IPS-18a (cell line): ENCODE results near the gene ABHD1.
"Not testable (repeated sequence)": the region's sequence is repeated elsewhere in the genome, so short reads cannot be mapped to it uniquely, and the experiment has no call there.

Source experiments
- H3K27ac ChIP-seq: one replicate; pipeline ENCODE4 v1.5.1; 2013; ENCODE audit warnings: low read length
- H3K27me3 ChIP-seq: one replicate; pipeline ENCODE4 v1.6.1; 2013; ENCODE audit warnings: mild to moderate bottlenecking, low read length; ENCODE audit not compliant: control insufficient read depth, insufficient read depth
- H3K36me3 ChIP-seq: one replicate; pipeline ENCODE4 v1.6.1; 2013; ENCODE audit warnings: low read depth, low read length; ENCODE audit not compliant: control insufficient read depth
- H3K4me1 ChIP-seq: one replicate; pipeline ENCODE4 v1.6.1; 2013; ENCODE audit warnings: low read depth, low read length; ENCODE audit not compliant: control insufficient read depth
- H3K4me3 ChIP-seq: one replicate; pipeline ENCODE4 v1.5.1; 2013; ENCODE audit warnings: low read length
- H3K9ac ChIP-seq: one replicate; pipeline ENCODE4 v1.6.1; 2013; ENCODE audit warnings: mild to moderate bottlenecking, low read length, moderate library complexity
- H3K9me3 ChIP-seq: one replicate; pipeline ENCODE4 v1.6.1; 2013; ENCODE audit warnings: low read depth, low read length; ENCODE audit not compliant: control insufficient read depth

Gene ABHD1

GRCh38 chr2:27170581-27171337 is 47.1 kb downstream of the ABHD1 start:
- H3K4me3 ChIP-seq, result no peak overlapping the region
- H3K27me3 ChIP-seq, result peaks cover 5% of the 10 kb centered on the region
- no peaks in the 10 kb centered on the region for H3K36me3 ChIP-seq
- no peak overlapping the region for H3K9ac ChIP-seq
- no peaks in the 10 kb centered on the region for H3K9me3 ChIP-seq
- no peak overlapping the region for H3K27ac ChIP-seq
- H3K4me1 ChIP-seq, result no peaks in the 10 kb centered on the region

- Histone ChIP-seq H3K4me1 (no peaks in the 10 kb centered on the region), H3K27ac (no peak overlapping the region), H3K36me3 (no peaks in the 10 kb centered on the region), H3K27me3 (peaks cover 5% of the 10 kb centered on the region), H3K9me3 (no peaks in the 10 kb centered on the region), H3K9ac (no peak overlapping the region), H3K4me3 (no peak overlapping the region)
Observed at GRCh38 chr2:27171351-27171848, 47.8 kb downstream of the ABHD1 start.

GRCh38 chr2:27174638-27175037 is 51.0 kb downstream of the ABHD1 start:
- no peaks in the 10 kb centered on the region for H3K9me3 ChIP-seq
- no peak overlapping the region for H3K4me3 ChIP-seq
- no peak overlapping the region for H3K27ac ChIP-seq
- no peaks in the 10 kb centered on the region for H3K4me1 ChIP-seq
- no peak overlapping the region for H3K9ac ChIP-seq
- peaks cover 5% of the 10 kb centered on the region for H3K27me3 ChIP-seq
- H3K36me3 ChIP-seq, result no peaks in the 10 kb centered on the region

GRCh38 chr2:27175330-27175729 is 51.7 kb downstream of the ABHD1 start:
- Histone ChIP-seq H3K4me1 (no peaks in the 10 kb centered on the region), H3K27ac (no peak overlapping the region), H3K27me3 (peaks cover 3% of the 10 kb centered on the region), H3K9ac (no peak overlapping the region), H3K9me3 (no peaks in the 10 kb centered on the region), H3K36me3 (no peaks in the 10 kb centered on the region), H3K4me3 (no peak overlapping the region)

GRCh38 chr2:27175781-27176180 is 52.2 kb downstream of the ABHD1 start:
- not testable (repeated sequence) for H3K27me3 ChIP-seq, H3K4me3 ChIP-seq, H3K27ac ChIP-seq, H3K4me1 ChIP-seq, H3K36me3 ChIP-seq, H3K9me3 ChIP-seq, H3K9ac ChIP-seq

- Histone ChIP-seq H3K4me1 (no peaks in the 10 kb centered on the region), H3K4me3 (no peak overlapping the region), H3K9ac (no peak overlapping the region), H3K27me3 (no peaks in the 10 kb centered on the region), H3K36me3 (no peaks in the 10 kb centered on the region), H3K9me3 (no peaks in the 10 kb centered on the region), H3K27ac (no peak overlapping the region)
Observed at GRCh38 chr2:27177441-27178351, 54.1 kb downstream of the ABHD1 start.

- no peaks in the 10 kb centered on the region for H3K9me3 ChIP-seq
- H3K27ac ChIP-seq, result no peak overlapping the region
- no peaks in the 10 kb centered on the region for H3K4me1 ChIP-seq
- no peak overlapping the region for H3K4me3 ChIP-seq
- H3K36me3 ChIP-seq, result no peaks in the 10 kb centered on the region
- no peak overlapping the region for H3K9ac ChIP-seq
- no peaks in the 10 kb centered on the region for H3K27me3 ChIP-seq
Observed at GRCh38 chr2:27178469-27178868, 54.9 kb downstream of the ABHD1 start.

GRCh38 chr2:27179344-27180000 is 55.9 kb downstream of the ABHD1 start:
- no peaks in the 10 kb centered on the region for H3K9me3 ChIP-seq
- no peaks in the 10 kb centered on the region for H3K4me1 ChIP-seq
- H3K36me3 ChIP-seq, result no peaks in the 10 kb centered on the region
- no peaks in the 10 kb centered on the region for H3K27me3 ChIP-seq
- no peak overlapping the region for H3K9ac ChIP-seq
- no peak overlapping the region for H3K4me3 ChIP-seq
- no peak overlapping the region for H3K27ac ChIP-seq
